ENCODE results near the gene ASIC5.
A peak's percentile ranks its signal among the peaks of the same experiment; 100 is the strongest.
"Not testable (repeated sequence)": the region's sequence is repeated elsewhere in the genome, so short reads cannot be mapped to it uniquely, and the experiment has no call there.

Gene ASIC5

DNA sequence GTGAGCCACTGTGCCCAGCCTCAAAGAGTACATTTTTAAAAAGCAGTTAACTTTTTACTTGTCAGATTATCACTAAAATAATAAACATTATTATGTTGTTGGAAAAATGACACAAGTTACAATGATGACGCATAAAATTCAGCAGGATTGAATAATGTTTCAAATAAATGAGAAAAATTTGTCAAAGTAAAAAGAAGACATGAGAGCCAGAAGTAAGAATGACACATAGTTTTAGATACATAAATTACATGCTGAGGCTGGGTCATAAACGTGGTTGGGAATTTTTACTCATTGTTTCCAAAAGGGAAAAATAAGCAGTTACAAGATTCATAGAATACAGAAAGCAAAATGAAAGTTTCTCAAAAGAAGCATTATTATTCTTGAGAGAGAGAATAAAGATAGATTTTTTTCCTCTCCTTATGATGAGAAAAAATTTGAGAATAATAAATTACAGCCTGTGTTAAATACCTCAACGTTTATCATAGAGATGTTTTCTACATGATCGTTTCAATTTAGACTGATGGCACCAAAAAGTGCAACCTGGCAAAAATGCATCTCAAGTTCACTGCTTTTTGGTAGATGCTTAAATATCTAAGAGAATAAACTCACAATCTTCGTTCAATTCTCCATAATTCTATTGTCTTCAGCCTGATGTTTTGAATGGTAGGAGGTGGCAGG is 66.8 kb downstream of the ASIC5 start:
- no peak for DNase-seq

- DNase-seq = not testable (repeated sequence)
These were observed 68.5 kb downstream of the ASIC5 start for GRCh38 chr4:155797581-155797980.

- no peak for DNase-seq
These were observed 70.1 kb downstream of the ASIC5 start for GRCh38 chr4:155795991-155796390.

GRCh38 chr4:155794589-155795236 is 71.4 kb downstream of the ASIC5 start:
- no peak for DNase-seq

- DNase-seq = no peak
These were observed 76.1 kb downstream of the ASIC5 start for GRCh38 chr4:155789982-155790381.

DNA sequence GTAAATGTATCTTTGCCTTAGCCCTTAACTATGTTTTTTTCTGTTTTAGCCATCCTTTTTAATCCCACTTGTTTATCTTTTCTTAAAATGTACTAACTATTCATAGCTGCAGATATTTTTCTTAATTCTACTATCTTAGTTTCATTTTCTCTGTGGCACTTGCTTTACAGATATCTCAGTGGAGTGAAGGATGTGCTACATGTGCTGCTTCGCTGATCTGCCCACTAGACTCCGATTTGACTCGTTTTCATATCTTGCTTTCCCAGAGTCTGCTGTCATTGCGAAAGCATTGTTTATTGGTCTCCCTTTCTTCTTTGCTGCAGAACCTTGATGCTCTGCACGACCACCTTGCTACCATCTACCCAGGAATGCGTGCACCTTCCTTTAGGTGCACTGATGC is 76.7 kb downstream of the ASIC5 start:
- DNase-seq = no peak

DNA sequence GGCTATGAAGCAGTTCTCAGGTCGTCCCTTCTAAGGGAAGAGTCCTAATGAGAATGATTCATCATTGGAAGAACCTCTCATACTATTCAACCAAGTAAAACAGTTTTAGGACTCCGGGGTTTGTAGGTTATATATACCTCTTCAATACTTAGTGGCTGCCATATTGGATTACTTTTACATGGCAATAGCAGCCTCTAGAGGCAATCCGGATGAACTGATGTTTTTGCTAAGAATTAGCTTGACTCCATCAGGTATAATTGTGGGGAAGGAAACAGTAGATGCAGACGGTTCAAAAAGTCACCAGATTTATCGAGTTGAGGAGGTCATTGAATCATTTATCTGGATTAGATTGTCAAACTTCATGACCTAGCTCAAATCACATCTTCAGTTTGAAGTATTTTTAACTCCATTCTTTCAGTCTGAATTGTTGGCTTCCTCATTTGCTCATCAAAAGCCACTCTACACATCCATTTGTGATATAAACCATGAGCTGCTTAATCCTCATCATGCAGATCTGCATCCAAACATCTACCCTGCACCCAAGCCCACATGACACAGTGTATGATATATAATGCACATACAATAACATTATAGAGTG is 78.9 kb downstream of the ASIC5 start:
- DNase-seq = peak; percentile 25

DNA sequence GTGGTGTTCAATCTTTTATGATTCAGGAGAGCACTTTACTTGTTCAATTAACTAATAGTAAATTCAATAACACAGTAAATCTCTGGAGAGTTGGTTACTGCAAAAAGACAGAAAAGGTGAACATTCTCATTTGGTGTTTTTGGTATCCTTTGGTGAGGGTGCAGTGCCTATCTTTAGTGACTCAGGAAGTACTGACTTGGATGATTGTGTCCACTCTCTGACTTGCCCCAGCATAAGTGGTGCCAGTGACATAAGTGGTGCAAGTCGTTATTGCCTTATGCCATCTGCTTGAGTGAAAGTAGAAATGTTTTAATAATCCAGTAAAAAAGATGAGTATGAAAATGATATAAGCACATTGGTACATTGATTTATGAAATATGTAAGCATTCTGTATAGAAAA is 80.2 kb downstream of the ASIC5 start:
- DNase-seq = no peak

DNA sequence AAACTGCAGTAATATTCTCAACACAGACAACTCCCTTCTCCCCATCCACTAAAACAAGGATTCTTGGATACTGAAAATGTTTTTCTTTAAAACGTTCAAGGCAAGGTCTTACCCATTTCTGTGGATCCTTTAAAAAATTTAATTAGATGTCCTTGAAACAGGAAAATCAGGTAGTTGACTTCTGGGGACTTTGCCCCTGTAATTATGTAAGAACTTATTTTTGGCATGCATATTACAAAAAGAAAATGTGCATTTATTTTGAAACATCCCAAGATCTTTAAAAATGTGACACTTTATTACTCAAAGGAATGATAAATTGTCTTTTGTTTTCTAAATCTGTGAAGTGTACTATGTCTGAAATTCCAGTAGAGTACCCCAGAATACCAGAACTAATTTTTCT is 81.4 kb downstream of the ASIC5 start:
- DNase-seq = no peak

- DNase-seq = no peak
These were observed 84.7 kb downstream of the ASIC5 start for GRCh38 chr4:155781249-155781831.

DNA sequence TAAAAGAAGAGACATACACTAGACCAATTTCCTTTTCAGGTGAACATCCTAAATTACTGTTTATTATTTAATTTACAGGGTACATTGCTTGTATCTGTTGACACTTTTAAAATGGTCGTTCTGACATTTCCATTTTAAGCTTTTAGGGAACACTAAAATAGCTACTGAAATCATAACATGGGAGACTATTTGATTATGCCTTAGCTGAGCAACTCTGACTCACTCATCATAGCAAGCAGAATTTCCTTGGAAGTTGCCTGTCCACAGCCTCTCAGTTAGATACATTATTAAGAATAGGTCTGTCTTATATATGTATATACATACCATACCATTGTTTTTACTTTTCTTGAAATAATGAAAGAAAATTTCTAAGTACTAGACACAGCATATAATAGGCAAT is 85.3 kb downstream of the ASIC5 start:
- DNase-seq = no peak

Data from NCI-H69 (cell line).